ENCODE measurements around the gene GTPBP8. TPM values are rescaled to one million over a fixed set of nuclear protein-coding genes. Genes with fewer than 3 reads are reported as not detected.

GTPBP8 gene
- total RNA-seq, 2 donors from 2014 or later = 12.4 to 18.7 TPM

- 95% methylated on average over 4 of the region's 4 CpGs for WGBS
- H3K27me3 ChIP-seq (replicated peaks; ENCODE audit: insufficient read depth) = no peaks in the 10 kb centered on the region
- no peaks in the 10 kb centered on the region for H3K9me3 ChIP-seq
- no peaks in the 10 kb centered on the region for H3K36me3 ChIP-seq
- TF ChIP-seq, protein P1, sequence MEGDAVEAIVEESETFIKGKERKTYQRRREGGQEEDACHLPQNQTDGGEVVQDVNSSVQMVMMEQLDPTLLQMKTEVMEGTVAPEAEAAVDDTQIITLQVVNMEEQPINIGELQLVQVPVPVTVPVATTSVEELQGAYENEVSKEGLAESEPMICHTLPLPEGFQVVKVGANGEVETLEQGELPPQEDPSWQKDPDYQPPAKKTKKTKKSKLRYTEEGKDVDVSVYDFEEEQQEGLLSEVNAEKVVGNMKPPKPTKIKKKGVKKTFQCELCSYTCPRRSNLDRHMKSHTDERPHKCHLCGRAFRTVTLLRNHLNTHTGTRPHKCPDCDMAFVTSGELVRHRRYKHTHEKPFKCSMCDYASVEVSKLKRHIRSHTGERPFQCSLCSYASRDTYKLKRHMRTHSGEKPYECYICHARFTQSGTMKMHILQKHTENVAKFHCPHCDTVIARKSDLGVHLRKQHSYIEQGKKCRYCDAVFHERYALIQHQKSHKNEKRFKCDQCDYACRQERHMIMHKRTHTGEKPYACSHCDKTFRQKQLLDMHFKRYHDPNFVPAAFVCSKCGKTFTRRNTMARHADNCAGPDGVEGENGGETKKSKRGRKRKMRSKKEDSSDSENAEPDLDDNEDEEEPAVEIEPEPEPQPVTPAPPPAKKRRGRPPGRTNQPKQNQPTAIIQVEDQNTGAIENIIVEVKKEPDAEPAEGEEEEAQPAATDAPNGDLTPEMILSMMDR (IDR thresholded peaks at IDR 0.05) = no peak
- TF ChIP-seq POLR2AphosphoS5 (IDR thresholded peaks at IDR 0.05) (no peak), POLR2A (IDR thresholded peaks at IDR 0.05) (no peak)
- no peak overlapping the region for H3K4me3 ChIP-seq
- no peak overlapping the region for H3K27ac ChIP-seq
- intact Hi-C loops (cut with DNase I) = no loop called here
- no peak for DNase-seq (ENCODE audit: low spot score)
- no peaks in the 10 kb centered on the region for H3K4me1 ChIP-seq (replicated peaks)
These were observed 5.0 kb downstream of the GTPBP8 start for GRCh38 chr3:112995800-112996199.

GRCh38 chr3:113000691-113001090 is 9.9 kb downstream of the GTPBP8 start:
- TF ChIP-seq, protein P1 (IDR thresholded peaks at IDR 0.05) = no peak
- DNase-seq (ENCODE audit: low spot score) = no peak
- H3K4me3 ChIP-seq = no peak overlapping the region
- H3K27ac ChIP-seq = no peak overlapping the region
- no peaks in the 10 kb centered on the region for H3K9me3 ChIP-seq
- H3K4me1 ChIP-seq (replicated peaks) = no peaks in the 10 kb centered on the region
- H3K36me3 ChIP-seq = no peaks in the 10 kb centered on the region
- H3K27me3 ChIP-seq (replicated peaks; ENCODE audit: insufficient read depth) = no peaks in the 10 kb centered on the region
- intact Hi-C loops (cut with DNase I) = no loop called here
- 76% methylated on average over 4 of the region's 4 CpGs for WGBS

DNA sequence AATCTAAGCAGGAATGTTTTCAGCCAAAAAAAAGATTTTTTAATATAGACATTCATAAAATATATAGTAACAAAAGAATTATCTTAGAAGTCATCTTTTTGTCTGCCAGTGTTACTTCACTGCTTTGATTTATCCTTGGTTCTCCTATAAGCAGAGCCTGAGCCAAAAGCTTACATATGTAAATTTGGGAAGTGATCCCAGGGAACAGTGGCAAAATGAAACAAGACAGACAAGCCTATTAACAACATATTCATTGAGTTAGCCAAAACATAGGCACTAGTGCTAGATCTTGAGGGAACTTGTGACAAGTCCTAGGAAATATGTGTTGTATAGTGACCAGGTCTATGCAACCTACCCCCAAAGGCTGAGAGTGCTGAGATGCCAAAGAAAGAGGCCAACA is 11.3 kb downstream of the GTPBP8 start:
- Histone ChIP-seq H3K36me3 (no peaks in the 10 kb centered on the region), H3K27me3 (replicated peaks; ENCODE audit: insufficient read depth) (no peaks in the 10 kb centered on the region), H3K4me1 (replicated peaks) (no peaks in the 10 kb centered on the region), H3K27ac (no peak overlapping the region), H3K9me3 (no peaks in the 10 kb centered on the region), H3K4me3 (no peak overlapping the region)
- DNase-seq (ENCODE audit: low spot score) = no peak
- TF ChIP-seq POLR2AphosphoS5 (IDR thresholded peaks at IDR 0.05) (no peak), POLR2A (IDR thresholded peaks at IDR 0.05) (no peak)
- TF ChIP-seq, protein P1 (IDR thresholded peaks at IDR 0.05) = no peak
- intact Hi-C loops (cut with DNase I) = no loop called here

DNA sequence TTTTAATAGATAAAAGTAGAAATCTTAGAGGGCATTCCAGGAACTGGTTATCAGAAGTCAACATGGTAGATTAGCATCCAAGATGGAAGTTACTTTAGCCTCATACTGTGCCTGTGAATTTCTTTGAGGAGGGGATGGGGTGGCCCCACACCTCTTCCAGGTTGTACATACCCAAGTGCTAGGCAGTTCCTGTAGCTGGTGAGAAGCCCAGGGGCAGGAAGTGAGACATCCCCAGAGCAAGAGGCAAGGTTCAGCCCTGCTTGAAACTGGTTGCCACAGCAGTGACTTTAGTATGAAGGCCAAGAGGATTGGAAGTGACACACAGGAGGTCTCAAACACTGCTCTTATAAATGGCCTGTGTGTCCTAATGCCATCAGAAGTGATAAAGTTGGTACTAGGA is 11.9 kb downstream of the GTPBP8 start:
- Histone ChIP-seq H3K4me1 (replicated peaks) (no peaks in the 10 kb centered on the region), H3K27me3 (replicated peaks; ENCODE audit: insufficient read depth) (no peaks in the 10 kb centered on the region), H3K9me3 (no peaks in the 10 kb centered on the region), H3K27ac (no peak overlapping the region), H3K36me3 (peaks cover 0 to 3% of the 10 kb centered on the region in 2 donors), H3K4me3 (no peak overlapping the region)
- no peak for DNase-seq (ENCODE audit: low spot score)
- intact Hi-C loops (cut with DNase I) = no loop called here
- TF ChIP-seq POLR2AphosphoS5 (IDR thresholded peaks at IDR 0.05) (no peak), POLR2A (IDR thresholded peaks at IDR 0.05) (no peak)
- TF ChIP-seq, protein P1 (IDR thresholded peaks at IDR 0.05) = no peak

- Histone ChIP-seq H3K4me1 (replicated peaks) (no peaks in the 10 kb centered on the region), H3K27ac (no peak overlapping the region), H3K36me3 (peaks cover 0 to 4% of the 10 kb centered on the region in 2 donors), H3K4me3 (no peak overlapping the region), H3K27me3 (replicated peaks; ENCODE audit: insufficient read depth) (no peaks in the 10 kb centered on the region), H3K9me3 (no peaks in the 10 kb centered on the region)
- WGBS = 59% methylated on average over 7 of the region's 7 CpGs
- TF ChIP-seq POLR2A (IDR thresholded peaks at IDR 0.05) (no peak), POLR2AphosphoS5 (IDR thresholded peaks at IDR 0.05) (no peak)
- TF ChIP-seq, protein P1 (IDR thresholded peaks at IDR 0.05) = no peak
- intact Hi-C loops (cut with DNase I) = no loop called here
- DNase-seq (ENCODE audit: low spot score) = no peak
These were observed 14.8 kb downstream of the GTPBP8 start for GRCh38 chr3:113005611-113006010.

All from prostate gland (tissue), 2 donors.